H1 (cell line): Measurements from ENCODE around the gene SRRM5. TPM values are rescaled to one million over a fixed set of nuclear protein-coding genes. Genes with fewer than 3 reads are reported as not detected.
A peak's percentile ranks its signal among the peaks of the same experiment; 100 is the strongest.

Experiments
- CTCF ChIA-PET: fragments of 300-600 bp; sonication (Branson Sonifier 250); formaldehyde crosslinking; loops from one replicate; lab custom pipeline; 2021; ENCODE audit not compliant: partially characterized antibody; lab: Charles Lee
- POLR2A ChIA-PET: fragments of 300-600 bp; sonication (Branson Sonifier 250); formaldehyde crosslinking; loops from one replicate; lab custom pipeline; 2021; ENCODE audit warnings: inconsistent platforms; ENCODE audit not compliant: partially characterized antibody; lab: Charles Lee
- DNase-seq, 2 experiments: peaks; one replicate each; pipeline versions ENCODE4 v3.0.0 to v3.0.0-alpha.2; 2010 to 2022; ENCODE audit warnings: low spot score in 2 of 2, low read depth in 1 of 2, mixed read lengths in 1 of 2
- FAIRE-seq: peaks from 2 replicates; lab custom pipeline; 2011; peaks lifted over from hg19 to GRCh38; lab: Jason Lieb, UNC
- H2AFZ ChIP-seq: 2 replicates; pipeline ENCODE4 v1.8.1; 2012; ENCODE audit warnings: low read length, inconsistent platforms
- H2AK5ac ChIP-seq: 2 replicates; pipeline ENCODE4 v1.6.1; 2013; ENCODE audit warnings: low read depth, low read length
- H2BK120ac ChIP-seq: replicated peaks from 2 replicates; pipeline ENCODE3; 2013; ENCODE audit warnings: low read depth, low read length, inconsistent platforms
- H2BK12ac ChIP-seq: 2 replicates; pipeline ENCODE4 v1.6.1; 2013; ENCODE audit warnings: low read depth, low read length
- H2BK15ac ChIP-seq: 2 replicates; pipeline ENCODE4 v1.6.1; 2013; ENCODE audit warnings: low read length
- H2BK20ac ChIP-seq: 2 replicates; pipeline ENCODE4 v1.6.1; 2013; ENCODE audit warnings: low read length
- H2BK5ac ChIP-seq: 2 replicates; pipeline ENCODE4 v1.6.1; 2013; ENCODE audit warnings: low read depth, low read length
- H3K14ac ChIP-seq: 2 replicates; pipeline ENCODE4 v1.6.1; 2013; ENCODE audit warnings: inconsistent platforms; ENCODE audit not compliant: insufficient read length
- H3K18ac ChIP-seq: 2 replicates; pipeline ENCODE4 v1.6.1; 2013; ENCODE audit warnings: low read length; ENCODE audit errors: extremely low read depth
- H3K23ac ChIP-seq: 2 replicates; pipeline ENCODE4 v1.6.1; 2013; ENCODE audit warnings: inconsistent platforms; ENCODE audit not compliant: insufficient read length
- H3K23me2 ChIP-seq: 2 replicates; pipeline ENCODE4 v1.6.1; 2013; ENCODE audit warnings: low read depth, low read length
- H3K27ac ChIP-seq: 2 replicates; pipeline ENCODE4 v1.6.1; 2011; ENCODE audit warnings: low read depth, low read length, inconsistent platforms
- H3K27me3 ChIP-seq, 4 experiments: replicated peaks in 1 of 4; 1 replicate in 1 of 4; 2 replicates in 3 of 4; pipeline versions ENCODE4 v1.6.1 to v1.8.1; 2011 to 2013; ENCODE audit warnings: low read length in 3 of 4, mild to moderate bottlenecking in 3 of 4, inconsistent platforms in 2 of 4, mixed read lengths in 2 of 4, moderate library complexity in 1 of 4; ENCODE audit not compliant: control insufficient read depth in 3 of 4, insufficient read depth in 3 of 4; ENCODE audit errors: extremely low read depth in 1 of 4
- H3K36me3 ChIP-seq, 4 experiments: 2 replicates each; pipeline versions ENCODE4 v1.6.1 to v1.8.1; 2011 to 2013; ENCODE audit warnings: mild to moderate bottlenecking in 4 of 4, low read length in 3 of 4, moderate library complexity in 2 of 4, control low read depth in 1 of 4, inconsistent platforms in 1 of 4; ENCODE audit not compliant: insufficient read depth in 4 of 4, control insufficient read depth in 2 of 4
- H3K4ac ChIP-seq: replicated peaks from 2 replicates; pipeline ENCODE3; 2013; ENCODE audit warnings: low read length, low read depth, mixed read lengths, inconsistent platforms; ENCODE audit not compliant: insufficient read length
- H3K4me1 ChIP-seq, 4 experiments: replicated peaks in 1 of 4; 1 replicate in 1 of 4; 2 replicates in 3 of 4; pipeline versions ENCODE4 v1.6.1 to v1.8.1; 2011 to 2013; ENCODE audit warnings: low read length in 3 of 4, inconsistent platforms in 2 of 4, mixed read lengths in 1 of 4; ENCODE audit not compliant: insufficient read depth in 4 of 4, control insufficient read depth in 3 of 4
- H3K4me2 ChIP-seq, 2 experiments: 2 replicates each; pipeline versions ENCODE4 v1.6.1 to v1.8.1; 2011 to 2013; ENCODE audit warnings: low read depth in 2 of 2, low read length in 2 of 2, control low read depth in 1 of 2, inconsistent platforms in 1 of 2, mild to moderate bottlenecking in 1 of 2; ENCODE audit not compliant: insufficient read depth in 1 of 2
- H3K4me3 ChIP-seq, 4 experiments: fragments of 200-600, 300-600 bp in 1 of 4; sonication (generic), shearing (Covaris generic), sonication (Bioruptor Twin) in 1 of 4; 2 replicates each; pipeline versions ENCODE4 v1.5.1 to v1.8.1; 2011 to 2016; ENCODE audit warnings: low read length in 4 of 4, low read depth in 3 of 4, control low read depth in 2 of 4, inconsistent platforms in 2 of 4, mild to moderate bottlenecking in 2 of 4, mixed read lengths in 1 of 4, moderate library complexity in 1 of 4; ENCODE audit not compliant: insufficient read depth in 2 of 4; ENCODE audit errors: extremely low read depth in 1 of 4
- H3K56ac ChIP-seq: replicated peaks from 2 replicates; pipeline ENCODE3; 2013; ENCODE audit warnings: low read depth, mild to moderate bottlenecking, mixed read lengths, low read length, inconsistent platforms; ENCODE audit not compliant: insufficient read length
- H3K79me1 ChIP-seq: 2 replicates; pipeline ENCODE4 v1.6.1; 2013; ENCODE audit warnings: low read depth, low read length, control low read depth
- H3K79me2 ChIP-seq, 2 experiments: 2 replicates each; pipeline versions ENCODE4 v1.6.1 to v1.8.1; 2012 to 2013; ENCODE audit warnings: low read length in 2 of 2, mild to moderate bottlenecking in 2 of 2, inconsistent platforms in 1 of 2; ENCODE audit not compliant: insufficient read depth in 2 of 2, control insufficient read depth in 1 of 2
- H3K9ac ChIP-seq, 4 experiments: replicated peaks in 1 of 4; 1 replicate in 1 of 4; 2 replicates in 3 of 4; pipeline versions ENCODE4 v1.6.1 to v1.8.1; 2011 to 2013; ENCODE audit warnings: low read depth in 3 of 4, low read length in 3 of 4, control low read depth in 2 of 4, mild to moderate bottlenecking in 2 of 4, moderate library complexity in 2 of 4, inconsistent platforms in 1 of 4; ENCODE audit errors: extremely low read depth in 1 of 4
- H3K9me3 ChIP-seq, 2 experiments: 2 replicates each; pipeline versions ENCODE4 v1.6.1 to v1.8.1; 2012 to 2013; ENCODE audit warnings: mild to moderate bottlenecking in 2 of 2, moderate library complexity in 2 of 2, control low read depth in 1 of 2, inconsistent platforms in 1 of 2, low read depth in 1 of 2, low read length in 1 of 2, mixed read lengths in 1 of 2; ENCODE audit not compliant: insufficient read depth in 2 of 2
- H4K20me1 ChIP-seq, 2 experiments: replicated peaks in 1 of 2; 2 replicates each; pipeline versions ENCODE3 to v1.8.1; 2011 to 2013; ENCODE audit warnings: inconsistent platforms in 2 of 2, low read length in 2 of 2, mild to moderate bottlenecking in 1 of 2; ENCODE audit not compliant: insufficient read depth in 2 of 2, control insufficient read depth in 1 of 2
- H4K5ac ChIP-seq: 2 replicates; pipeline ENCODE4 v1.6.1; 2013; ENCODE audit warnings: low read length, low read depth, mixed read lengths, inconsistent platforms; ENCODE audit not compliant: insufficient read length
- H4K8ac ChIP-seq: 2 replicates; pipeline ENCODE4 v1.8.0; 2013; ENCODE audit warnings: mild to moderate bottlenecking, moderate library complexity, low read length, inconsistent platforms; ENCODE audit not compliant: insufficient read depth; ENCODE audit errors: extremely low read depth
- H4K91ac ChIP-seq: replicated peaks from 2 replicates; pipeline ENCODE3; 2013; ENCODE audit warnings: low read length, mixed read lengths, inconsistent platforms; ENCODE audit not compliant: insufficient read length
- RXRA ChIP-seq: IDR thresholded peaks from 2 replicates; pipeline ENCODE4 v1.6.1; 2011; ENCODE audit warnings: low read depth, mild to moderate bottlenecking, low read length, moderate library complexity; ENCODE audit not compliant: insufficient read depth
- SUZ12 ChIP-seq: fragments of 200-600 bp; sonication (generic); IDR thresholded peaks from 2 replicates; pipeline ENCODE4 v1.6.1; 2012; ENCODE audit warnings: mild to moderate bottlenecking, inconsistent platforms, low read length, moderate library complexity, mixed read lengths
- WGBS, 2 experiments: shearing (Covaris generic) in 1 of 2; methylation state at CpG; one replicate each; pipeline versions ENCODE4 v1.1.6 to v1.1.7; 2013 to 2015; ENCODE audit warnings: low lambda C conversion rate in 2 of 2, mixed read lengths in 2 of 2, inconsistent platforms in 1 of 2, low coverage in 1 of 2, missing lambda C conversion rate in 1 of 2; ENCODE audit not compliant: insufficient replicate concordance in 2 of 2, insufficient coverage in 1 of 2, insufficient read length in 1 of 2; ENCODE audit errors: extremely low coverage in 1 of 2, missing lambda C conversion rate in 1 of 2; 5-methylcytosine and 5-hydroxymethylcytosine counted together
- polyA plus RNA-seq, 7 experiments: library from polyadenylated mRNA; depleted of rRNA in 3 of 7; stranded (reverse) in 5 of 7; unstranded in 2 of 7; fragments of >200 nt in 5 of 7; fragments of 200-250 nt in 2 of 7; gene quantifications; 1 replicate in 5 of 7; 2 replicates in 1 of 7; 4 replicates in 1 of 7; pipeline versions ENCODE4 v1.2.1 to v1.2.3, GENCODE V29; 2011 to 2013; ENCODE audit warnings: missing spikeins in 2 of 7, mixed read lengths in 2 of 7
- total RNA-seq: library from RNA; stranded (reverse); fragmentation: NEBNext Ultra II Directional; extraction: Animal tissue kit (Norgen Biotek cat#: 25700); gene quantifications from 2 replicates; pipeline ENCODE4 v1.2.1, GENCODE V29; 2021

Gene SRRM5
- total and polyA plus RNA-seq, 2 of the 8 experiments (the other 6 are each of a cell fraction or from before 2014, with no cell fraction given) = 0.06 to 0.11 TPM

DNA sequence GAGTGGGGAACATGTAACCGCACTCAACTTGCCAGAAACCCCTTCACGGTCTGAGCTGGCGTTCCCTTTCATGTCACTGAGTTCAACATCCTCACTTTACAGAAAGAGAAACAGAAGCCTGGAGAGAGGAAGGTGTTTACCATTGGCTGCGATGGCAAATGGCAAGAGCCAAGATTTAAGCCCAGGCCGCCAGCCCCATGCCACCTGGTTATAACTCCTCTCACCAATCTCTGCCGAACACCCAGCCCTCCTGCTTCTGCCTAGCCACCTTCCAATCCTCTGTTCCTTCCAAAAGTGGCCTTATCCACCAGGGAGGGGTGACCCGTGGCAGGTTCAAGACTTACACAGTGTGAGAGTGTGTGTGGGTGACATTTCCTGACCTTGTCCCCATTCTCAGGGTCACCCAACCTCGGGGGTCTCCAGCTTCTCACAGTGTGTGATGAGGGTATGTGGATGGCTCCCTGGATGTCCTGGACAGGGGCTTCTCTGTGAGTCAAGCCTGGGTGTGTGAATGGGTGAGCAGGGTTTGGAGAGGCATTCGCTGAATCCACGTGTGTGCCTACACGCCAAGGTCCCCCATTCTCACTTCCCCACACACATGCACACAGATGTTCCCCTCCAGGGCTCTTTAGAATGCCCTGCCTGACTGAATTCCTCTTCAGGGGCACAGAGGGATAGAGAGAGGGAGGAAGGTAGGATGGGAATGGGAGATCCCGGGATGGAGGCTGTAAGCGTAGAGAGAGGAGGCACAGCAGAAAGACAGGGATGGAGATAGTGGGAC lies 26.5 kb downstream of the SRRM5 start:
- no peaks in the 10 kb centered on the region for H3K9me3 ChIP-seq

More for the DNA sequence above, 26.5 kb downstream of the SRRM5 start:
- no peak overlapping the region for H2BK120ac ChIP-seq
- peak overlapping the region; percentile 89 to 92 for H3K4me2 ChIP-seq
- H4K20me1 ChIP-seq = peaks cover 0 to 3% of the 10 kb centered on the region in 2 experiments
- DNase-seq (no peak), FAIRE-seq (no peak)
- ChIA-PET POLR2A (no interaction called here), CTCF (interaction anchor here (1.3 to 1.4 kb wide), 2 partner anchors 25 to 44 kb away, joined by 3 to 4 read pairs; no protein-coding TSS in a partner anchor)
- no peak overlapping the region for H2BK12ac ChIP-seq
- no peak overlapping the region; a peak in 1 of 7 replicates for H3K9ac ChIP-seq
- WGBS, 2 experiments = 85% methylated on average over 13 of the region's 13 CpGs; no CpG with 5 or more reads in 1 of the 2 experiments
- H3K56ac ChIP-seq = no peak overlapping the region
- H2AK5ac ChIP-seq = no peak overlapping the region
- H3K4ac ChIP-seq = no peak overlapping the region
- H2AFZ ChIP-seq = no peak overlapping the region
- no peak overlapping the region for H3K23ac ChIP-seq
- H4K8ac ChIP-seq = no peak overlapping the region
- H3K79me2 ChIP-seq = no peaks in the 10 kb centered on the region
- H3K4me3 ChIP-seq = peak overlapping the region; percentile 72 to 90 (median 80); a peak in 5 of 8 replicates
- peaks cover 9 to 31% (median 20%) of the 10 kb centered on the region in 4 experiments for H3K4me1 ChIP-seq
- no peak overlapping the region for H3K18ac ChIP-seq
- no peak overlapping the region for H2BK15ac ChIP-seq
- H2BK5ac ChIP-seq = no peak overlapping the region
- H3K27me3 ChIP-seq = peaks cover 11 to 46% (median 31%) of the 10 kb centered on the region in 4 experiments
- H2BK20ac ChIP-seq = no peak overlapping the region
- H3K36me3 ChIP-seq = no peaks in the 10 kb centered on the region
- H3K14ac ChIP-seq = no peak overlapping the region
- H4K91ac ChIP-seq = no peak overlapping the region
- no peak overlapping the region for H3K27ac ChIP-seq
- no peak overlapping the region for H4K5ac ChIP-seq
- peaks cover 2% of the 10 kb centered on the region; the same call in 1 of the 2 replicates for H3K79me1 ChIP-seq
- TF ChIP-seq SUZ12 = peak; percentile 38; the same call in 1 of the 2 replicates
- TF ChIP-seq RXRA = no peak
- H3K23me2 ChIP-seq = peaks cover 20% of the 10 kb centered on the region
